ENCODE results near the gene CLDN16.

Gene CLDN16

GRCh38 chr3:190361791-190362190 lies 26.2 kb upstream of the CLDN16 start:
- H3K27me3 ChIP-seq (ENCODE audit: control insufficient read depth, insufficient read depth, low read length): no peaks in the 10 kb centered on the region
- no peak overlapping the region for H3K9ac ChIP-seq (ENCODE audit: low read length)
- no peak overlapping the region for H3K4me3 ChIP-seq (ENCODE audit: low read length)
- H3K4me1 ChIP-seq (ENCODE audit: control insufficient read depth, insufficient read depth, low read length): no peaks in the 10 kb centered on the region
- H3K27ac ChIP-seq (ENCODE audit: low read depth, low read length): no peak overlapping the region
- no peaks in the 10 kb centered on the region for H3K36me3 ChIP-seq (ENCODE audit: control insufficient read depth, insufficient read depth, low read length)

- Histone ChIP-seq H3K9ac (ENCODE audit: low read length) (no peak overlapping the region), H3K27me3 (ENCODE audit: control insufficient read depth, insufficient read depth, low read length) (no peaks in the 10 kb centered on the region), H3K4me3 (ENCODE audit: low read length) (no peak overlapping the region), H3K27ac (ENCODE audit: low read depth, low read length) (no peak overlapping the region), H3K4me1 (ENCODE audit: control insufficient read depth, insufficient read depth, low read length) (no peaks in the 10 kb centered on the region), H3K36me3 (ENCODE audit: control insufficient read depth, insufficient read depth, low read length) (no peaks in the 10 kb centered on the region)
These were observed 25.7 kb upstream of the CLDN16 start for GRCh38 chr3:190362258-190362657.

GRCh38 chr3:190366133-190366532 lies 21.8 kb upstream of the CLDN16 start:
- H3K27ac ChIP-seq (ENCODE audit: low read depth, low read length): no peak overlapping the region
- no peaks in the 10 kb centered on the region for H3K36me3 ChIP-seq (ENCODE audit: control insufficient read depth, insufficient read depth, low read length)
- H3K4me3 ChIP-seq (ENCODE audit: low read length): no peak overlapping the region
- H3K27me3 ChIP-seq (ENCODE audit: control insufficient read depth, insufficient read depth, low read length): no peaks in the 10 kb centered on the region
- no peaks in the 10 kb centered on the region for H3K4me1 ChIP-seq (ENCODE audit: control insufficient read depth, insufficient read depth, low read length)
- H3K9ac ChIP-seq (ENCODE audit: low read length): no peak overlapping the region

- Histone ChIP-seq H3K4me1 (ENCODE audit: control insufficient read depth, insufficient read depth, low read length) (no peaks in the 10 kb centered on the region), H3K9ac (ENCODE audit: low read length) (no peak overlapping the region), H3K27ac (ENCODE audit: low read depth, low read length) (no peak overlapping the region)
These were observed 19.1 kb upstream of the CLDN16 start for GRCh38 chr3:190368881-190369280.

GRCh38 chr3:190369668-190370295 lies 18.2 kb upstream of the CLDN16 start:
- Histone ChIP-seq H3K27ac (ENCODE audit: low read depth, low read length) (no peak overlapping the region), H3K4me1 (ENCODE audit: control insufficient read depth, insufficient read depth, low read length) (no peaks in the 10 kb centered on the region), H3K36me3 (ENCODE audit: control insufficient read depth, insufficient read depth, low read length) (no peaks in the 10 kb centered on the region), H3K27me3 (ENCODE audit: control insufficient read depth, insufficient read depth, low read length) (no peaks in the 10 kb centered on the region), H3K9ac (ENCODE audit: low read length) (no peak overlapping the region), H3K4me3 (ENCODE audit: low read length) (no peak overlapping the region)

More at GRCh38 chr3:190368881-190369280, 19.1 kb upstream of the CLDN16 start:
- Histone ChIP-seq H3K4me3 (ENCODE audit: low read length) (no peak overlapping the region), H3K36me3 (ENCODE audit: control insufficient read depth, insufficient read depth, low read length) (no peaks in the 10 kb centered on the region), H3K27me3 (ENCODE audit: control insufficient read depth, insufficient read depth, low read length) (no peaks in the 10 kb centered on the region)

GRCh38 chr3:190370369-190370768 lies 17.6 kb upstream of the CLDN16 start:
- Histone ChIP-seq H3K4me1 (ENCODE audit: control insufficient read depth, insufficient read depth, low read length) (no peaks in the 10 kb centered on the region), H3K9ac (ENCODE audit: low read length) (no peak overlapping the region), H3K27me3 (ENCODE audit: control insufficient read depth, insufficient read depth, low read length) (no peaks in the 10 kb centered on the region), H3K27ac (ENCODE audit: low read depth, low read length) (no peak overlapping the region), H3K36me3 (ENCODE audit: control insufficient read depth, insufficient read depth, low read length) (no peaks in the 10 kb centered on the region), H3K4me3 (ENCODE audit: low read length) (no peak overlapping the region)

- no peak overlapping the region for H3K4me3 ChIP-seq (ENCODE audit: low read length)
- no peak overlapping the region for H3K27ac ChIP-seq (ENCODE audit: low read depth, low read length)
- H3K4me1 ChIP-seq (ENCODE audit: control insufficient read depth, insufficient read depth, low read length): no peaks in the 10 kb centered on the region
- H3K27me3 ChIP-seq (ENCODE audit: control insufficient read depth, insufficient read depth, low read length): no peaks in the 10 kb centered on the region
- H3K36me3 ChIP-seq (ENCODE audit: control insufficient read depth, insufficient read depth, low read length): no peaks in the 10 kb centered on the region
- H3K9ac ChIP-seq (ENCODE audit: low read length): no peak overlapping the region
These were observed 16.8 kb upstream of the CLDN16 start for GRCh38 chr3:190371152-190371551.

GRCh38 chr3:190375246-190375645 lies 12.7 kb upstream of the CLDN16 start:
- no peak overlapping the region for H3K27ac ChIP-seq (ENCODE audit: low read depth, low read length)

GRCh38 chr3:190375671-190376070 lies 12.3 kb upstream of the CLDN16 start:
- H3K36me3 ChIP-seq (ENCODE audit: control insufficient read depth, insufficient read depth, low read length): no peaks in the 10 kb centered on the region
- no peak overlapping the region for H3K27ac ChIP-seq (ENCODE audit: low read depth, low read length)
- no peaks in the 10 kb centered on the region for H3K4me1 ChIP-seq (ENCODE audit: control insufficient read depth, insufficient read depth, low read length)
- H3K27me3 ChIP-seq (ENCODE audit: control insufficient read depth, insufficient read depth, low read length): no peaks in the 10 kb centered on the region
- no peak overlapping the region for H3K9ac ChIP-seq (ENCODE audit: low read length)
- no peak overlapping the region for H3K4me3 ChIP-seq (ENCODE audit: low read length)

More at GRCh38 chr3:190375246-190375645, 12.7 kb upstream of the CLDN16 start:
- H3K4me3 ChIP-seq (ENCODE audit: low read length): no peak overlapping the region
- H3K4me1 ChIP-seq (ENCODE audit: control insufficient read depth, insufficient read depth, low read length): no peaks in the 10 kb centered on the region
- H3K9ac ChIP-seq (ENCODE audit: low read length): no peak overlapping the region
- no peaks in the 10 kb centered on the region for H3K27me3 ChIP-seq (ENCODE audit: control insufficient read depth, insufficient read depth, low read length)
- H3K36me3 ChIP-seq (ENCODE audit: control insufficient read depth, insufficient read depth, low read length): no peaks in the 10 kb centered on the region

- no peak overlapping the region for H3K4me3 ChIP-seq (ENCODE audit: low read length)
- H3K4me1 ChIP-seq (ENCODE audit: control insufficient read depth, insufficient read depth, low read length): no peaks in the 10 kb centered on the region
- no peaks in the 10 kb centered on the region for H3K36me3 ChIP-seq (ENCODE audit: control insufficient read depth, insufficient read depth, low read length)
- H3K27ac ChIP-seq (ENCODE audit: low read depth, low read length): no peak overlapping the region
- H3K27me3 ChIP-seq (ENCODE audit: control insufficient read depth, insufficient read depth, low read length): no peaks in the 10 kb centered on the region
- no peak overlapping the region for H3K9ac ChIP-seq (ENCODE audit: low read length)
These were observed 9.6 kb upstream of the CLDN16 start for GRCh38 chr3:190378240-190378891.

GRCh38 chr3:190380184-190380583 lies 7.8 kb upstream of the CLDN16 start:
- Histone ChIP-seq H3K36me3 (ENCODE audit: control insufficient read depth, insufficient read depth, low read length) (no peaks in the 10 kb centered on the region), H3K4me1 (ENCODE audit: control insufficient read depth, insufficient read depth, low read length) (no peaks in the 10 kb centered on the region), H3K9ac (ENCODE audit: low read length) (no peak overlapping the region), H3K27ac (ENCODE audit: low read depth, low read length) (no peak overlapping the region), H3K27me3 (ENCODE audit: control insufficient read depth, insufficient read depth, low read length) (no peaks in the 10 kb centered on the region), H3K4me3 (ENCODE audit: low read length) (no peak overlapping the region)

- Histone ChIP-seq H3K4me1 (ENCODE audit: control insufficient read depth, insufficient read depth, low read length) (no peaks in the 10 kb centered on the region), H3K27me3 (ENCODE audit: control insufficient read depth, insufficient read depth, low read length) (no peaks in the 10 kb centered on the region), H3K9ac (ENCODE audit: low read length) (no peak overlapping the region), H3K27ac (ENCODE audit: low read depth, low read length) (no peak overlapping the region), H3K4me3 (ENCODE audit: low read length) (no peak overlapping the region), H3K36me3 (ENCODE audit: control insufficient read depth, insufficient read depth, low read length) (no peaks in the 10 kb centered on the region)
These were observed 6.5 kb upstream of the CLDN16 start for GRCh38 chr3:190381441-190381840.

- H3K36me3 ChIP-seq (ENCODE audit: control insufficient read depth, insufficient read depth, low read length): no peaks in the 10 kb centered on the region
- no peak overlapping the region for H3K9ac ChIP-seq (ENCODE audit: low read length)
- H3K27ac ChIP-seq (ENCODE audit: low read depth, low read length): no peak overlapping the region
These were observed 5.9 kb upstream of the CLDN16 start for GRCh38 chr3:190382082-190382481.

More at GRCh38 chr3:190382082-190382481, 5.9 kb upstream of the CLDN16 start:
- H3K4me1 ChIP-seq (ENCODE audit: control insufficient read depth, insufficient read depth, low read length): no peaks in the 10 kb centered on the region
- H3K27me3 ChIP-seq (ENCODE audit: control insufficient read depth, insufficient read depth, low read length): no peaks in the 10 kb centered on the region
- no peak overlapping the region for H3K4me3 ChIP-seq (ENCODE audit: low read length)
